Inflammatory macrophage treated with lipopolysaccharide for 1 hour (primary cell): ENCODE measurements around the gene AKAP10.
A peak's percentile ranks its signal among the peaks of the same experiment; 100 is the strongest.
"Not testable (repeated sequence)": the region's sequence is repeated elsewhere in the genome, so short reads cannot be mapped to it uniquely, and the experiment has no call there.

ENCODE experiments used
- DNase-seq, 2 donors: peaks; one replicate each; pipeline ENCODE4 v3.0.0-alpha.2; 2020 to 2022

The AKAP10 gene

GRCh38 chr17:19911033-19911432 lies 66.6 kb downstream of the AKAP10 start:
- DNase-seq: no peak

- DNase-seq: no peak
Measured at GRCh38 chr17:19909139-19909538, 68.5 kb downstream of the AKAP10 start.

- peak; percentile 29 to 37 for DNase-seq
Measured at GRCh38 chr17:19905502-19905901, 72.1 kb downstream of the AKAP10 start.

GRCh38 chr17:19904924-19905323 lies 72.7 kb downstream of the AKAP10 start:
- DNase-seq: peak; percentile 73 to 84

GRCh38 chr17:19904412-19904811 lies 73.2 kb downstream of the AKAP10 start:
- no peak for DNase-seq

GRCh38 chr17:19900809-19901208 lies 76.8 kb downstream of the AKAP10 start:
- DNase-seq: peak in 1 of 2 donors; percentile 22

- no peak for DNase-seq
Measured at GRCh38 chr17:19897903-19898302, 79.7 kb downstream of the AKAP10 start.

GRCh38 chr17:19897090-19897837 lies 80.4 kb downstream of the AKAP10 start:
- DNase-seq: no peak

GRCh38 chr17:19896679-19897078 lies 80.9 kb downstream of the AKAP10 start:
- peak; percentile 27 to 53 for DNase-seq

- not testable (repeated sequence) for DNase-seq
Measured at GRCh38 chr17:19890554-19890953, 87.1 kb downstream of the AKAP10 start.

- not testable (repeated sequence) for DNase-seq
Measured at GRCh38 chr17:19890001-19890400, 87.6 kb downstream of the AKAP10 start.

- no peak for DNase-seq
Measured at GRCh38 chr17:19886116-19886515, 91.5 kb downstream of the AKAP10 start.

GRCh38 chr17:19883537-19884215 lies 94.0 kb downstream of the AKAP10 start:
- DNase-seq: no peak

GRCh38 chr17:19880393-19880792 lies 97.2 kb downstream of the AKAP10 start:
- no peak for DNase-seq

GRCh38 chr17:19877364-19877945 lies 100.2 kb downstream of the AKAP10 start:
- no peak for DNase-seq

- peak; percentile 83 to 84 for DNase-seq
Measured at GRCh38 chr17:19876529-19877161, 101.0 kb downstream of the AKAP10 start.

GRCh38 chr17:19874256-19874655 lies 103.4 kb downstream of the AKAP10 start:
- no peak for DNase-seq

- DNase-seq: peak in 1 of 2 donors; percentile 26
Measured at GRCh38 chr17:19873346-19873745, 104.3 kb downstream of the AKAP10 start.

GRCh38 chr17:19868079-19868395 lies 109.6 kb downstream of the AKAP10 start:
- no peak for DNase-seq

GRCh38 chr17:19867329-19868078 lies 110.1 kb downstream of the AKAP10 start, which contains the start of gene ULK2:
ULK2 (minus strand) TSS chr17:19867936; CDS start chr17:19867417, 519 bp downstream.
- DNase-seq: peak; percentile 50 to 62

GRCh38 chr17:19867079-19867328 lies 110.6 kb downstream of the AKAP10 start:
- peak; percentile 45 to 64 for DNase-seq

- peak; percentile 81 to 93 for DNase-seq
Measured at GRCh38 chr17:19865021-19865420, 112.6 kb downstream of the AKAP10 start.

GRCh38 chr17:19860647-19861177 lies 116.9 kb downstream of the AKAP10 start:
- DNase-seq: not testable (repeated sequence)
